Endothelial cell of umbilical vein (primary cell): ENCODE data around the gene ZNF106. TPM values are rescaled to one million over a fixed set of nuclear protein-coding genes. Genes with fewer than 3 reads are reported as not detected.

Experiments used
- BruUV-seq: library from RNA; stranded (reverse); fragments of 400-500 nt; replicated peaks from 2 replicates; lab custom pipeline; 2021; lab: Mats Ljungman, UMichigan
- CTCF ChIA-PET: fragments of 300-600, 350-600 bp; sonication (Branson Sonifier 250); formaldehyde crosslinking; loops from one replicate; lab custom pipeline; 2021; ENCODE audit warnings: antibody characterized with exemption, inconsistent platforms; lab: Charles Lee
- POLR2A ChIA-PET: fragments of 300-600, 350-600 bp; sonication (Branson Sonifier 250); formaldehyde crosslinking; loops from one replicate; lab custom pipeline; 2021; ENCODE audit warnings: antibody characterized with exemption, inconsistent platforms; lab: Charles Lee
- DNase-seq: peaks from one replicate; pipeline ENCODE4 v3.0.0-alpha.2; 2011; ENCODE audit warnings: low read depth, low spot score
- FAIRE-seq: peaks from 2 replicates; lab custom pipeline; 2011; peaks lifted over from hg19 to GRCh38; lab: Jason Lieb, UNC
- H2AFZ ChIP-seq: 2 replicates; pipeline ENCODE4 v1.6.0; 2012; ENCODE audit warnings: low read depth, low read length, control low read depth, inconsistent platforms
- H3K27ac ChIP-seq: 2 replicates; pipeline ENCODE4 v1.5.1; 2011; ENCODE audit warnings: low read depth, mild to moderate bottlenecking, control low read depth, low read length, moderate library complexity; ENCODE audit not compliant: insufficient read depth
- H3K27me3 ChIP-seq, 2 experiments: 2 replicates each; pipeline versions ENCODE4 v1.6.0 to v1.6.1; 2011; ENCODE audit warnings: low read length in 2 of 2, mixed read lengths in 1 of 2; ENCODE audit not compliant: control insufficient read depth in 2 of 2, insufficient read depth in 2 of 2
- H3K36me3 ChIP-seq, 2 experiments: 2 replicates in 1 of 2; 3 replicates in 1 of 2; pipeline ENCODE4 v1.5.1; 2011; ENCODE audit warnings: low read length in 2 of 2, mild to moderate bottlenecking in 1 of 2, moderate library complexity in 1 of 2; ENCODE audit not compliant: control insufficient read depth in 2 of 2, insufficient read depth in 2 of 2; ENCODE audit errors: extremely low read depth in 1 of 2
- H3K4me1 ChIP-seq: 3 replicates; pipeline ENCODE4 v1.5.1; 2011; ENCODE audit warnings: mild to moderate bottlenecking, low read length; ENCODE audit not compliant: control insufficient read depth, insufficient read depth; ENCODE audit errors: extremely low read depth
- H3K4me2 ChIP-seq: 2 replicates; pipeline ENCODE4 v1.6.1; 2011; ENCODE audit warnings: low read length, control low read depth, mixed read lengths; ENCODE audit not compliant: insufficient read depth
- H3K4me3 ChIP-seq, 3 experiments: fragments of 200-600 bp in 1 of 3; sonication (generic), shearing (Covaris generic) in 1 of 3; replicated peaks in 1 of 3; 2 replicates each; pipeline ENCODE4 v1.5.1; 2011 to 2016; ENCODE audit warnings: control low read depth in 3 of 3, low read length in 3 of 3, mild to moderate bottlenecking in 2 of 3, inconsistent platforms in 1 of 3, low read depth in 1 of 3, moderate library complexity in 1 of 3; ENCODE audit not compliant: insufficient read depth in 1 of 3
- H3K79me2 ChIP-seq: 2 replicates; pipeline ENCODE4 v1.6.0; 2012; ENCODE audit warnings: low read length, inconsistent platforms; ENCODE audit not compliant: control insufficient read depth, insufficient read depth
- H3K9ac ChIP-seq: replicated peaks from 2 replicates; pipeline ENCODE3; 2011; ENCODE audit warnings: low read length, control low read depth; ENCODE audit not compliant: insufficient read depth; ENCODE audit errors: extremely low read depth
- H3K9me1 ChIP-seq: replicated peaks from 3 replicates; pipeline ENCODE4 v1.6.0; 2011; ENCODE audit warnings: mild to moderate bottlenecking, low read length; ENCODE audit not compliant: control insufficient read depth, insufficient read depth; ENCODE audit errors: extremely low read depth
- H3K9me3 ChIP-seq: replicated peaks from 2 replicates; pipeline ENCODE4 v1.5.1; 2012; ENCODE audit warnings: low read length, inconsistent platforms; ENCODE audit not compliant: control insufficient read depth, insufficient read depth
- H4K20me1 ChIP-seq: replicated peaks from 2 replicates; pipeline ENCODE3; 2011; ENCODE audit warnings: mild to moderate bottlenecking, low read length; ENCODE audit not compliant: control insufficient read depth, insufficient read depth; ENCODE audit errors: extremely low read depth
- EZH2 ChIP-seq: IDR thresholded peaks from 2 replicates; pipeline ENCODE4 v1.6.1; 2012; ENCODE audit warnings: borderline replicate concordance, low read depth, mild to moderate bottlenecking, moderate library complexity, low read length, inconsistent platforms; ENCODE audit not compliant: severe bottlenecking
- GATA2 ChIP-seq: IDR thresholded peaks from 2 replicates; pipeline ENCODE4 v1.7.0; 2011; ENCODE audit warnings: low read depth, mild to moderate bottlenecking, moderate library complexity, mixed read lengths, low read length; ENCODE audit not compliant: insufficient read length, insufficient read depth
- JUN ChIP-seq: IDR thresholded peaks from 2 replicates; pipeline ENCODE4 v1.6.1; 2011; ENCODE audit warnings: borderline replicate concordance, low read depth; ENCODE audit not compliant: insufficient read length, insufficient read depth
- MYC ChIP-seq: IDR thresholded peaks from one replicate; pipeline ENCODE4 v1.6.1; 2011; ENCODE audit warnings: mild to moderate bottlenecking, low read depth, low read length
- POLR2A ChIP-seq: IDR thresholded peaks from 2 replicates; pipeline ENCODE4 v1.6.1; 2012; ENCODE audit warnings: low read depth, mild to moderate bottlenecking, control low read depth, low read length
- POLR2AphosphoS5 ChIP-seq: IDR thresholded peaks from 2 replicates; pipeline ENCODE4 v1.6.1; 2012; ENCODE audit warnings: low read depth, mild to moderate bottlenecking, control low read depth, low read length, moderate library complexity; ENCODE audit not compliant: insufficient read depth
- dilution Hi-C: fragments of 300-500 bp; cut with MboI; formaldehyde crosslinking; loops from one replicate; pipeline ENCODE4 v1.15.0; 2019; ENCODE audit warnings: low sequenced_read_pairs; ENCODE audit not compliant: extremely low pct_ligation_motif_present
- intact Hi-C: fragments of 100-400 bp; cut with micrococcal nuclease; formaldehyde crosslinking; loops from one replicate; pipeline ENCODE4 v1.10.0; 2022
- polyA plus RNA-seq, 4 experiments: library from polyadenylated mRNA; depleted of rRNA in 3 of 4; stranded (reverse) in 3 of 4; unstranded in 1 of 4; fragments of >200 nt; gene quantifications; 2 replicates each; pipeline versions ENCODE4 v1.2.1 to v1.2.3, GENCODE V29; 2011 to 2012; ENCODE audit warnings: missing spikeins in 1 of 4
- total RNA-seq: library from RNA; stranded (reverse); gene quantifications from 2 replicates; pipeline ENCODE4 v1.2.3, GENCODE V29; 2021
- TF ChIP-seq, protein P1 (sequence below), 2 donors: IDR thresholded peaks; 1 replicate in 1 of 2; 2 replicates in 1 of 2; pipeline ENCODE4 v1.5.1; 2011; ENCODE audit warnings: low read length in 2 of 2, mild to moderate bottlenecking in 2 of 2, moderate library complexity in 2 of 2, control low read depth in 1 of 2, inconsistent platforms in 1 of 2, low read depth in 1 of 2; ENCODE audit not compliant: insufficient read depth in 1 of 2; ENCODE audit errors: extremely low read depth in 1 of 2
- TF ChIP-seq, protein P2 (sequence below): IDR thresholded peaks from 2 replicates; pipeline ENCODE4 v1.6.1; 2011; ENCODE audit not compliant: insufficient read depth, insufficient read length

The ZNF106 gene
- total and polyA plus RNA-seq, 2 donors (not counting 3 experiments of a cell fraction or from before 2014, with no cell fraction given) = 18.9 to 53.5 TPM

DNA sequence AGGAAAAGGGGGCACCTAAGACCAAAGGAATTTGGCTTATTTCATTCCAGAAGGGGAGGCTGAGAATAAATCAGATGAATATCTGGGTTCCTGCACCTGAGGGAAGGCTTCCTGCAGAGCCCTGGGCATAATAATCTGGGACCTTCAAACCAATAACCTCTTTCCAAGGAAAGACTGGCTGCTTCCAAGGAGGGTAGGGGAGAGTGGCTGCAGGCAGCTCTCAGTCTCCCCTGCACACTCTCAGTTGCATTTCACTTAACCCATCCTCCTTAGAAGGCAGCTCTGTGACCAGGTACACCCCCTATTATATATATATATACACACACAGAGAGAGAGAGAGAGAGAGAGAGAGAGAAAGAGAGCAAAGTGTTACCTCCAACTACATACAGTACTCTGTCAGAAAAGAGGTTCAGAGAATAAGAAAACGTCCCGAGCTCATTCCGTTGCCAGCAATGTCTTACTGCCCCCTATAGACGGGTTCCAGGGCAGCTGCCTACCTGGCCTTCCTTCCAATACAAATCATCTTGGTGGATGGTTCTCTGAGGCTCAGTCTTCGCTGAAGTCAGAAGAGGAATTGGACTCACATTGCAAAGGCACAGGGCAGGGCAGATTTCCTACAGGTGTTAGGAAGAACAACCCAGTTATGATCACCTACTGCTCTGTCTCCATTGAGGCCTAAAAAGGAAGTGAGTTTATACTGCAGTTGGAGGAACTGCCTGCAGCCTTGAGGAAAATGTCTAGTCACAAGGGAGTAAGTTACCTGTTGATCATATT is 105.5 kb downstream of the ZNF106 start:
- Histone ChIP-seq H3K79me2 (no peaks in the 10 kb centered on the region), H3K9me3 (no peaks in the 10 kb centered on the region), H3K27ac (no peak overlapping the region), H3K27me3 (peaks cover 0 to 6% of the 10 kb centered on the region in 2 experiments), H3K9ac (no peak overlapping the region), H3K4me1 (peaks cover 11% of the 10 kb centered on the region), H3K9me1 (no peaks in the 10 kb centered on the region), H3K4me2 (no peak overlapping the region), H3K4me3 (no peak overlapping the region), H4K20me1 (no peaks in the 10 kb centered on the region), H3K36me3 (no peaks in the 10 kb centered on the region), H2AFZ (no peak overlapping the region)
- POLR2A ChIA-PET = no interaction called here
- FAIRE-seq (peak; percentile 81), DNase-seq (peak; percentile 59)
- intact Hi-C loops (loop anchor here (1.0 to 10.0 kb wide), 3 partner anchors 112 to 311 kb away; partner anchors contain the start of genes GANC, TMEM87A and VPS39), dilution Hi-C loops (no loop called here)
- BruUV-seq = no TSS peak
- TF ChIP-seq MYC (no peak), POLR2A (no peak)
- TF ChIP-seq, protein P1, sequence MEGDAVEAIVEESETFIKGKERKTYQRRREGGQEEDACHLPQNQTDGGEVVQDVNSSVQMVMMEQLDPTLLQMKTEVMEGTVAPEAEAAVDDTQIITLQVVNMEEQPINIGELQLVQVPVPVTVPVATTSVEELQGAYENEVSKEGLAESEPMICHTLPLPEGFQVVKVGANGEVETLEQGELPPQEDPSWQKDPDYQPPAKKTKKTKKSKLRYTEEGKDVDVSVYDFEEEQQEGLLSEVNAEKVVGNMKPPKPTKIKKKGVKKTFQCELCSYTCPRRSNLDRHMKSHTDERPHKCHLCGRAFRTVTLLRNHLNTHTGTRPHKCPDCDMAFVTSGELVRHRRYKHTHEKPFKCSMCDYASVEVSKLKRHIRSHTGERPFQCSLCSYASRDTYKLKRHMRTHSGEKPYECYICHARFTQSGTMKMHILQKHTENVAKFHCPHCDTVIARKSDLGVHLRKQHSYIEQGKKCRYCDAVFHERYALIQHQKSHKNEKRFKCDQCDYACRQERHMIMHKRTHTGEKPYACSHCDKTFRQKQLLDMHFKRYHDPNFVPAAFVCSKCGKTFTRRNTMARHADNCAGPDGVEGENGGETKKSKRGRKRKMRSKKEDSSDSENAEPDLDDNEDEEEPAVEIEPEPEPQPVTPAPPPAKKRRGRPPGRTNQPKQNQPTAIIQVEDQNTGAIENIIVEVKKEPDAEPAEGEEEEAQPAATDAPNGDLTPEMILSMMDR (IDR thresholded peaks at IDR 0.05; ENCODE audit: extremely low read depth in 1 of 2, insufficient read depth in 1 of 2, low read depth in 1 of 2, low read length in 2 of 2) = peak; percentile 71 to 79
- CTCF ChIA-PET = interaction anchor here (0.5 to 2.6 kb wide), 55 partner anchors 10 to 395 kb away, joined by 3 to 31 read pairs (median 4); partner anchors contain the start of genes GANC, PLA2G4F, TMEM87A and VPS39

DNA sequence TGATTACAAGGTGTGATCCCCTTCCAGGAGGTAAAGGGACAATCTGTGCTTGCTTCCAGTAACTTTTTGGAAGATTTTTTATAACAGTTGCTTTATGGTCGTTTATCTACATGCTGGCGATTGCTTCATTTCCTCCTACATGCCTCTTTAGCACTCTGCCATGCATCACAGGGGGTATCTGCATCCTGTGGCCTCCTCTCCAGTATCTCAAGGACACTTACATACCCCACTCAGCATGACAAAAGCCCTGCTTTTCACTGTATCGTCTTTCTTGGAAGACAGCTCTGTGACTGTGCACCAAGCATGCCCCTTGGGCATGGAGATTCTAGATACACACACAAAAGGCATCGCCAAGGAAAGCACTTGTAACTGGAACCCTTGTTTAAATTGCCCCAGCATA is 106.3 kb downstream of the ZNF106 start:
- ChIA-PET POLR2A (no interaction called here), CTCF (interaction anchor here (0.7 to 2.6 kb wide), 37 partner anchors 10 to 395 kb away, joined by 3 to 31 read pairs (median 5); partner anchors contain the start of genes GANC, PLA2G4F and TMEM87A)
- FAIRE-seq (no peak), DNase-seq (no peak)
- Histone ChIP-seq H3K9me3 (no peaks in the 10 kb centered on the region), H3K27ac (no peak overlapping the region), H2AFZ (no peak overlapping the region), H3K36me3 (no peaks in the 10 kb centered on the region), H3K4me3 (no peak overlapping the region), H3K9me1 (no peaks in the 10 kb centered on the region), H3K4me1 (peaks cover 11% of the 10 kb centered on the region), H4K20me1 (no peaks in the 10 kb centered on the region), H3K79me2 (no peaks in the 10 kb centered on the region), H3K27me3 (peaks cover 0 to 6% of the 10 kb centered on the region in 2 experiments), H3K9ac (no peak overlapping the region), H3K4me2 (no peak overlapping the region)
- dilution Hi-C loops (no loop called here), intact Hi-C loops (loop anchor here (10.0 kb wide), 1 partner anchor 310 kb away; no protein-coding TSS in a partner anchor)
- no TSS peak for BruUV-seq
- TF ChIP-seq GATA2 = no peak
- no peak for TF ChIP-seq POLR2AphosphoS5
- TF ChIP-seq POLR2A = no peak
- TF ChIP-seq, protein P1 (IDR thresholded peaks at IDR 0.05; ENCODE audit: extremely low read depth in 1 of 2, insufficient read depth in 1 of 2, low read depth in 1 of 2, low read length in 2 of 2) = no peak
- TF ChIP-seq, protein P2, sequence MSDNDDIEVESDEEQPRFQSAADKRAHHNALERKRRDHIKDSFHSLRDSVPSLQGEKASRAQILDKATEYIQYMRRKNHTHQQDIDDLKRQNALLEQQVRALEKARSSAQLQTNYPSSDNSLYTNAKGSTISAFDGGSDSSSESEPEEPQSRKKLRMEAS = no peak
- TF ChIP-seq MYC = no peak
- no peak for TF ChIP-seq EZH2
- no peak for TF ChIP-seq JUN
